Measurements from ENCODE around the gene CHTOP. TPM values are rescaled to one million over a fixed set of nuclear protein-coding genes. Genes with fewer than 3 reads are reported as not detected.

The CHTOP gene
- total and polyA plus RNA-seq, 2 of the 13 experiments (the other 11 are each of a cell fraction or from before 2014, with no cell fraction given): 38.0 to 51.9 TPM

GRCh38 chr1:153629343-153629665, 4.6 kb upstream of the CHTOP start:
- H3K9ac ChIP-seq (ENCODE audit: insufficient read depth, low read depth, low read length): peak overlapping the region; percentile 78
- ATAC-seq (no peak), DNase-seq (ENCODE audit: low spot score) (peak; percentile 46), FAIRE-seq (no peak)
- no peak overlapping the region for H2AFZ ChIP-seq (ENCODE audit: low read length)
- BruUV-seq (replicated peaks): no TSS peak
- POLR2A ChIA-PET: interaction anchor here (0.7 to 15.2 kb wide), 9 partner anchors 9 to 123 kb away, joined by 3 to 390 read pairs (median 6); partner anchors contain the start of genes S100A14 and S100A16
- peak overlapping the region; percentile 87 for H3K27ac ChIP-seq (ENCODE audit: extremely low read length, insufficient read depth, low read length)
- H3K36me3 ChIP-seq (replicated peaks in 1 of 2; ENCODE audit: control insufficient read depth in 1 of 2, insufficient read depth in 2 of 2, low read length in 2 of 2): peaks cover 0 to 2% of the 10 kb centered on the region in 2 experiments; a peak in 2 of 5 replicates
- H4K20me1 ChIP-seq (ENCODE audit: insufficient read depth, low read length): peaks cover under 1% of the 10 kb centered on the region; the same call in 1 of the 2 replicates
- 4% methylated on average over 3 of the region's 5 CpGs for WGBS (ENCODE audit: low lambda C conversion rate)
- H3K79me2 ChIP-seq (ENCODE audit: insufficient read depth, low read length): peaks cover 37% of the 10 kb centered on the region
- peaks cover 71% of the 10 kb centered on the region for H3K4me1 ChIP-seq (ENCODE audit: insufficient read depth, low read length)
- in situ Hi-C loops (cut with HindIII; ENCODE audit: extremely low pct_ligation_motif_present, low pct_unique_long_range_greater_than_20kb): loop anchor here (5.0 kb wide), 2 partner anchors 57 to 122 kb away; no protein-coding TSS in a partner anchor
- intact Hi-C loops (cut with micrococcal nuclease; ENCODE audit: unreplicated experiment): loop anchor here (5.0 kb wide), 1 partner anchor 117 kb away; no protein-coding TSS in a partner anchor
- H3K4me2 ChIP-seq (ENCODE audit: low read depth, low read length): peak overlapping the region; percentile 91
- no peaks in the 10 kb centered on the region for H3K9me3 ChIP-seq (ENCODE audit: low read length)
- CTCF ChIA-PET (ENCODE audit: low intra/inter-chr PET ratio, low total read pairs): no interaction called here
- peak overlapping the region; percentile 55 to 84 (median 72) for H3K4me3 ChIP-seq (replicated peaks in 1 of 3; ENCODE audit: insufficient read depth in 1 of 3, low read depth in 2 of 3, low read length in 3 of 3)
- H3K27me3 ChIP-seq (ENCODE audit: control insufficient read depth in 1 of 2, insufficient read depth in 2 of 2, low read length in 2 of 2): no peaks in the 10 kb centered on the region
- peak; percentile 77; the same call in 1 of the 2 replicates for TF ChIP-seq ZNF337 (CRISPR knock-in tag; IDR thresholded peaks at IDR 0.05; ENCODE audit: borderline replicate concordance, low read depth)
- TF ChIP-seq ZBTB7B (CRISPR knock-in tag; IDR thresholded peaks at IDR 0.05): peak; percentile 62; the same call in 1 of the 2 replicates
- 0 out of 2 replicates have a peak, but pooled peaks have one; percentile 29 for TF ChIP-seq ZNF589 (CRISPR knock-in tag; conservative IDR thresholded peaks at IDR 0.05)
- peak; percentile 80 for TF ChIP-seq PATZ1 (CRISPR knock-in tag; IDR thresholded peaks at IDR 0.05)
- TF ChIP-seq KMT2B (CRISPR knock-in tag; IDR thresholded peaks at IDR 0.05): peak; percentile 20; the same call in 1 of the 2 replicates
- 0 out of 2 replicates have a peak, but pooled peaks have one; percentile 13 for TF ChIP-seq HDAC1 (CRISPR knock-in tag; IDR thresholded peaks at IDR 0.05)
- no peak for TF ChIP-seq ZNF883 (CRISPR knock-in tag; IDR thresholded peaks at IDR 0.05; ENCODE audit: not compliant biosample characterization)
- no peak for TF ChIP-seq LCORL (IDR thresholded peaks at IDR 0.05)
- TF ChIP-seq LCORL (CRISPR knock-in tag; IDR thresholded peaks at IDR 0.05): peak; percentile 40; the same call in 1 of the 2 replicates
- no peak for TF ChIP-seq GATAD1 (CRISPR knock-in tag; IDR thresholded peaks at IDR 0.05)
- TF ChIP-seq GLI4 (CRISPR knock-in tag; IDR thresholded peaks at IDR 0.05; ENCODE audit: borderline replicate concordance): 0 out of 2 replicates have a peak, but pooled peaks have one; percentile 40
- TF ChIP-seq TAF1 (CRISPR knock-in tag; IDR thresholded peaks at IDR 0.05): 0 out of 2 replicates have a peak, but pooled peaks have one; percentile 11
- no peak for TF ChIP-seq ZSCAN29 (CRISPR knock-in tag; conservative IDR thresholded peaks at IDR 0.05)
- TF ChIP-seq SIX4 (CRISPR knock-in tag; IDR thresholded peaks at IDR 0.05): peak; percentile 67
- no peak for TF ChIP-seq MXD1 (CRISPR knock-in tag; IDR thresholded peaks at IDR 0.05)
- TF ChIP-seq, protein P1, sequence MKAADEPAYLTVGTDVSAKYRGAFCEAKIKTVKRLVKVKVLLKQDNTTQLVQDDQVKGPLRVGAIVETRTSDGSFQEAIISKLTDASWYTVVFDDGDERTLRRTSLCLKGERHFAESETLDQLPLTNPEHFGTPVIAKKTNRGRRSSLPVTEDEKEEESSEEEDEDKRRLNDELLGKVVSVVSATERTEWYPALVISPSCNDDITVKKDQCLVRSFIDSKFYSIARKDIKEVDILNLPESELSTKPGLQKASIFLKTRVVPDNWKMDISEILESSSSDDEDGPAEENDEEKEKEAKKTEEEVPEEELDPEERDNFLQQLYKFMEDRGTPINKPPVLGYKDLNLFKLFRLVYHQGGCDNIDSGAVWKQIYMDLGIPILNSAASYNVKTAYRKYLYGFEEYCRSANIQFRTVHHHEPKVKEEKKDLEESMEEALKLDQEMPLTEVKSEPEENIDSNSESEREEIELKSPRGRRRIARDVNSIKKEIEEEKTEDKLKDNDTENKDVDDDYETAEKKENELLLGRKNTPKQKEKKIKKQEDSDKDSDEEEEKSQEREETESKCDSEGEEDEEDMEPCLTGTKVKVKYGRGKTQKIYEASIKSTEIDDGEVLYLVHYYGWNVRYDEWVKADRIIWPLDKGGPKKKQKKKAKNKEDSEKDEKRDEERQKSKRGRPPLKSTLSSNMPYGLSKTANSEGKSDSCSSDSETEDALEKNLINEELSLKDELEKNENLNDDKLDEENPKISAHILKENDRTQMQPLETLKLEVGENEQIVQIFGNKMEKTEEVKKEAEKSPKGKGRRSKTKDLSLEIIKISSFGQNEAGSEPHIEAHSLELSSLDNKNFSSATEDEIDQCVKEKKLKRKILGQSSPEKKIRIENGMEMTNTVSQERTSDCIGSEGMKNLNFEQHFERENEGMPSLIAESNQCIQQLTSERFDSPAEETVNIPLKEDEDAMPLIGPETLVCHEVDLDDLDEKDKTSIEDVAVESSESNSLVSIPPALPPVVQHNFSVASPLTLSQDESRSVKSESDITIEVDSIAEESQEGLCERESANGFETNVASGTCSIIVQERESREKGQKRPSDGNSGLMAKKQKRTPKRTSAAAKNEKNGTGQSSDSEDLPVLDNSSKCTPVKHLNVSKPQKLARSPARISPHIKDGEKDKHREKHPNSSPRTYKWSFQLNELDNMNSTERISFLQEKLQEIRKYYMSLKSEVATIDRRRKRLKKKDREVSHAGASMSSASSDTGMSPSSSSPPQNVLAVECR (CRISPR knock-in tag; IDR thresholded peaks at IDR 0.05; ENCODE audit: borderline replicate concordance): peak; percentile 54; the same call in 1 of the 2 replicates
- TF ChIP-seq FOXJ3 (CRISPR knock-in tag; IDR thresholded peaks at IDR 0.05; ENCODE audit: borderline replicate concordance): no peak

Data from HepG2 (cell line).